Prostate gland (tissue), 2 donors: ENCODE data around the gene AKR7A2.

Experiments
- POLR2A ChIP-seq: fragments of 450-650 bp; IDR thresholded peaks from one replicate; pipeline ENCODE4 v1.6.1; 2016; ENCODE audit warnings: antibody characterized with exemption, mild to moderate bottlenecking
- POLR2AphosphoS5 ChIP-seq: sonication (generic); formaldehyde crosslinking; IDR thresholded peaks from one replicate; pipeline ENCODE4 v1.6.1; 2017; ENCODE audit warnings: antibody characterized with exemption
- TF ChIP-seq, protein P1 (sequence below), 4 experiments: fragments of 200-600 bp in 2 of 4; fragments of 450-650 bp in 2 of 4; sonication (generic) in 2 of 4; IDR thresholded peaks; 1 replicate in 3 of 4; 2 replicates in 1 of 4; pipeline ENCODE4 v1.5.1; 2016 to 2019; ENCODE audit warnings: antibody characterized with exemption in 4 of 4, mild to moderate bottlenecking in 2 of 4, moderate library complexity in 2 of 4

DNA sequence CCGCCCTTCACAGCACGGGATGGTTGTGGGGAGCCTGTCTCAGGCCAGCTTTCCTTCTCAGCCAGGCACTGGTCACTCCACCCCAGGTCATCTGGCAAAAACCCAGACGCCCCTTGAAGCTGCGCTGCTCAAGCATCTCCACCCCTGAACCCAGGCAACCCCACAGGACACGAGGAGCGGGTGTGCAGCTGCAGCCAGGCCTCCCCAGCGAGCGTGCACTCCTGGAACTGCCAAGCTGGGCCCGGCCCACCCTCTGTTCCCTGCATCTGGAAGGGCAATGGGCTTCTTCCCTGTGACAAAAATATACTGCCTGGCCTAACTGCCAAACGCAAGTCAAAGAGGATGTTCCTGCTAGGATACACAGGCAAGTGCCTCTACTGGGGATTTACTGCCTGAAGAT is 39.9 kb upstream of the AKR7A2 start:
- TF ChIP-seq POLR2A (no peak), POLR2AphosphoS5 (no peak)
- TF ChIP-seq, protein P1, sequence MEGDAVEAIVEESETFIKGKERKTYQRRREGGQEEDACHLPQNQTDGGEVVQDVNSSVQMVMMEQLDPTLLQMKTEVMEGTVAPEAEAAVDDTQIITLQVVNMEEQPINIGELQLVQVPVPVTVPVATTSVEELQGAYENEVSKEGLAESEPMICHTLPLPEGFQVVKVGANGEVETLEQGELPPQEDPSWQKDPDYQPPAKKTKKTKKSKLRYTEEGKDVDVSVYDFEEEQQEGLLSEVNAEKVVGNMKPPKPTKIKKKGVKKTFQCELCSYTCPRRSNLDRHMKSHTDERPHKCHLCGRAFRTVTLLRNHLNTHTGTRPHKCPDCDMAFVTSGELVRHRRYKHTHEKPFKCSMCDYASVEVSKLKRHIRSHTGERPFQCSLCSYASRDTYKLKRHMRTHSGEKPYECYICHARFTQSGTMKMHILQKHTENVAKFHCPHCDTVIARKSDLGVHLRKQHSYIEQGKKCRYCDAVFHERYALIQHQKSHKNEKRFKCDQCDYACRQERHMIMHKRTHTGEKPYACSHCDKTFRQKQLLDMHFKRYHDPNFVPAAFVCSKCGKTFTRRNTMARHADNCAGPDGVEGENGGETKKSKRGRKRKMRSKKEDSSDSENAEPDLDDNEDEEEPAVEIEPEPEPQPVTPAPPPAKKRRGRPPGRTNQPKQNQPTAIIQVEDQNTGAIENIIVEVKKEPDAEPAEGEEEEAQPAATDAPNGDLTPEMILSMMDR (IDR thresholded peaks at IDR 0.05) = no peak
